ENCODE results near the gene KCNJ15. TPM values are rescaled to one million over a fixed set of nuclear protein-coding genes. Genes with fewer than 3 reads are reported as not detected.

The KCNJ15 gene
- total and polyA plus RNA-seq, 2 of the 8 experiments (the other 6 are each of a cell fraction or from before 2014, with no cell fraction given) = under 0.01 TPM; not detected in 1

- Histone ChIP-seq H3K79me2 (ENCODE audit: control insufficient read depth in 1 of 2, insufficient read depth in 2 of 2, low read length in 2 of 2) (no peaks in the 10 kb centered on the region), H2AK5ac (ENCODE audit: low read depth, low read length) (no peak overlapping the region), H3K18ac (ENCODE audit: extremely low read depth, low read length) (no peak overlapping the region), H3K36me3 (ENCODE audit: control insufficient read depth in 2 of 4, insufficient read depth in 4 of 4, low read length in 3 of 4) (no peaks in the 10 kb centered on the region), H3K9ac (replicated peaks in 1 of 4; ENCODE audit: extremely low read depth in 1 of 4, low read depth in 3 of 4, low read length in 3 of 4) (no peak overlapping the region), H4K5ac (ENCODE audit: insufficient read length, low read depth, low read length) (no peak overlapping the region), H2BK12ac (ENCODE audit: low read depth, low read length) (no peak overlapping the region), H2BK5ac (ENCODE audit: low read depth, low read length) (no peak overlapping the region), H3K27ac (ENCODE audit: low read depth, low read length) (no peak overlapping the region), H3K9me3 (ENCODE audit: insufficient read depth in 2 of 2, low read depth in 1 of 2, low read length in 1 of 2) (no peaks in the 10 kb centered on the region), H3K23ac (ENCODE audit: insufficient read length) (no peak overlapping the region), H3K4me2 (ENCODE audit: insufficient read depth in 1 of 2, low read depth in 2 of 2, low read length in 2 of 2) (no peak overlapping the region), H3K27me3 (replicated peaks in 1 of 4; ENCODE audit: control insufficient read depth in 3 of 4, extremely low read depth in 1 of 4, insufficient read depth in 3 of 4, low read length in 3 of 4) (no peaks in the 10 kb centered on the region; a peak in 1 of 7 replicates), H3K4me1 (replicated peaks in 1 of 4; ENCODE audit: control insufficient read depth in 3 of 4, insufficient read depth in 4 of 4, low read length in 3 of 4) (no peaks in the 10 kb centered on the region), H2BK20ac (ENCODE audit: low read length) (no peak overlapping the region), H4K91ac (replicated peaks; ENCODE audit: insufficient read length, low read length) (no peak overlapping the region), H2BK120ac (replicated peaks; ENCODE audit: low read depth, low read length) (no peak overlapping the region), H3K4ac (replicated peaks; ENCODE audit: insufficient read length, low read depth, low read length) (no peak overlapping the region), H2BK15ac (ENCODE audit: low read length) (no peak overlapping the region), H2AFZ (ENCODE audit: low read length) (no peak overlapping the region), H3K56ac (replicated peaks; ENCODE audit: insufficient read length, low read depth, low read length) (no peak overlapping the region), H3K23me2 (ENCODE audit: low read depth, low read length) (no peaks in the 10 kb centered on the region), H4K8ac (ENCODE audit: extremely low read depth, insufficient read depth, low read length) (no peak overlapping the region), H3K4me3 (ENCODE audit: extremely low read depth in 1 of 4, insufficient read depth in 2 of 4, low read depth in 3 of 4, low read length in 4 of 4) (no peak overlapping the region), H3K14ac (ENCODE audit: insufficient read length) (no peak overlapping the region), H3K79me1 (ENCODE audit: low read depth, low read length) (no peaks in the 10 kb centered on the region), H4K20me1 (replicated peaks in 1 of 2; ENCODE audit: control insufficient read depth in 1 of 2, insufficient read depth in 2 of 2, low read length in 2 of 2) (no peaks in the 10 kb centered on the region)
- ChIA-PET CTCF (ENCODE audit: partially characterized antibody) (interaction anchor here (0.7 to 2.1 kb wide), 3 partner anchors 8 to 43 kb away, joined by 3 to 6 read pairs (median 4); no protein-coding TSS in a partner anchor), POLR2A (ENCODE audit: partially characterized antibody) (no interaction called here)
- DNase-seq (ENCODE audit: low read depth in 1 of 2, low spot score in 2 of 2) (no peak), FAIRE-seq (no peak)
- 81% methylated on average over 9 of the region's 9 CpGs; no CpG with 5 or more reads in 1 of the 2 experiments for WGBS, 2 experiments (ENCODE audit: extremely low coverage in 1 of 2, insufficient coverage in 1 of 2, insufficient read length in 1 of 2, insufficient replicate concordance in 2 of 2, low coverage in 1 of 2, low lambda C conversion rate in 2 of 2, missing lambda C conversion rate in 1 of 2)
- TF ChIP-seq FOSL1 (IDR thresholded peaks at IDR 0.05; ENCODE audit: insufficient read depth, low read depth, low read length) (no peak), CBX8 (IDR thresholded peaks at IDR 0.05; ENCODE audit: borderline replicate concordance, low read depth, low read length) (no peak), EGR1 (IDR thresholded peaks at IDR 0.05; ENCODE audit: borderline replicate concordance, low read depth, low read length) (no peak), RAD21 (IDR thresholded peaks at IDR 0.05 in 1 of 2, conservative IDR thresholded peaks at IDR 0.05 in 1 of 2; ENCODE audit: low read depth in 2 of 2, low read length in 2 of 2) (no peak), SRF (IDR thresholded peaks at IDR 0.05; ENCODE audit: low read depth, low read length) (no peak), SP4 (IDR thresholded peaks at IDR 0.05; ENCODE audit: low read length) (no peak), PHF8 (conservative IDR thresholded peaks at IDR 0.05; ENCODE audit: low read depth, low read length) (no peak), ZNF274 (IDR thresholded peaks at IDR 0.05; ENCODE audit: borderline replicate concordance, extremely low read depth, low read length) (no peak)
Observed at GRCh38 chr21:38308532-38309119, 51.8 kb downstream of the KCNJ15 start.

Data from H1 (cell line).